Neuronal stem cell (in vitro differentiated cells): ENCODE results near the gene CNPY1.

Experiments
- DNase-seq: peaks from one replicate; pipeline ENCODE4 v3.0.0-alpha.2; 2013; ENCODE audit warnings: low spot score
- H2AFZ ChIP-seq: one replicate; pipeline ENCODE4 v1.6.1; 2013; ENCODE audit warnings: mild to moderate bottlenecking, low read length, inconsistent platforms
- H2AK5ac ChIP-seq: 2 replicates; pipeline ENCODE4 v1.6.1; 2013; ENCODE audit warnings: low read depth, mild to moderate bottlenecking, inconsistent platforms, low read length, moderate library complexity, mixed read lengths
- H2BK120ac ChIP-seq: 2 replicates; pipeline ENCODE4 v1.6.1; 2013; ENCODE audit warnings: low read depth, mild to moderate bottlenecking, inconsistent platforms, low read length, moderate library complexity, mixed read lengths
- H2BK12ac ChIP-seq: one replicate; pipeline ENCODE4 v1.6.1; 2013; ENCODE audit warnings: low read length, inconsistent platforms
- H2BK15ac ChIP-seq: 2 replicates; pipeline ENCODE4 v1.6.1; 2013; ENCODE audit warnings: mild to moderate bottlenecking, low read length, inconsistent platforms, mixed read lengths
- H2BK5ac ChIP-seq: one replicate; pipeline ENCODE4 v1.6.1; 2013; ENCODE audit warnings: inconsistent platforms, mild to moderate bottlenecking, low read length, moderate library complexity
- H3K14ac ChIP-seq: one replicate; pipeline ENCODE4 v1.6.1; 2013; ENCODE audit warnings: low read length, inconsistent platforms
- H3K18ac ChIP-seq: 2 replicates; pipeline ENCODE4 v1.6.1; 2013; ENCODE audit warnings: low read length, inconsistent platforms
- H3K23ac ChIP-seq: 2 replicates; pipeline ENCODE4 v1.6.1; 2013; ENCODE audit warnings: low read depth, mild to moderate bottlenecking, mixed read lengths, low read length, inconsistent platforms; ENCODE audit not compliant: poor library complexity
- H3K27ac ChIP-seq: replicated peaks from 3 replicates; pipeline ENCODE4 v1.5.1; 2013; ENCODE audit warnings: low read length, inconsistent platforms
- H3K27me3 ChIP-seq, 3 experiments: 2 replicates each; pipeline ENCODE4 v1.6.1; 2013; ENCODE audit warnings: low read length in 3 of 3, mild to moderate bottlenecking in 2 of 3, inconsistent platforms in 1 of 3, low read depth in 1 of 3, mixed read lengths in 1 of 3, moderate library complexity in 1 of 3; ENCODE audit not compliant: control insufficient read depth in 3 of 3, insufficient read depth in 3 of 3
- H3K36me3 ChIP-seq, 2 donors: replicated peaks in 1 of 2; 2 replicates each; pipeline ENCODE4 v1.6.1; 2013; ENCODE audit warnings: low read length in 2 of 2; ENCODE audit not compliant: control insufficient read depth in 2 of 2, insufficient read depth in 2 of 2
- H3K4ac ChIP-seq: 2 replicates; pipeline ENCODE4 v1.6.1; 2013; ENCODE audit warnings: inconsistent platforms, mild to moderate bottlenecking, low read length, moderate library complexity
- H3K4me1 ChIP-seq, 2 donors: 1 replicate in 1 of 2; 2 replicates in 1 of 2; pipeline ENCODE4 v1.6.1; 2013; ENCODE audit warnings: low read length in 2 of 2, low read depth in 1 of 2; ENCODE audit not compliant: control insufficient read depth in 2 of 2, insufficient read depth in 1 of 2
- H3K4me2 ChIP-seq: one replicate; pipeline ENCODE4 v1.6.1; 2013; ENCODE audit warnings: mild to moderate bottlenecking, low read length, inconsistent platforms; ENCODE audit not compliant: insufficient read depth, poor library complexity, severe bottlenecking
- H3K4me3 ChIP-seq, 2 donors: 2 replicates each; pipeline ENCODE4 v1.5.1; 2013; ENCODE audit warnings: low read length in 2 of 2, mild to moderate bottlenecking in 2 of 2, inconsistent platforms in 1 of 2, moderate library complexity in 1 of 2
- H3K79me1 ChIP-seq: one replicate; pipeline ENCODE4 v1.6.1; 2013; ENCODE audit warnings: low read depth, mild to moderate bottlenecking, inconsistent platforms, low read length, moderate library complexity
- H3K9ac ChIP-seq: one replicate; pipeline ENCODE4 v1.6.1; 2013; ENCODE audit warnings: mild to moderate bottlenecking, low read depth, low read length, inconsistent platforms; ENCODE audit not compliant: poor library complexity
- H3K9me3 ChIP-seq, 2 donors: replicated peaks in 1 of 2; 2 replicates each; pipeline versions ENCODE3 to v1.6.1; 2013; ENCODE audit warnings: low read length in 2 of 2, mild to moderate bottlenecking in 2 of 2, inconsistent platforms in 1 of 2, low read depth in 1 of 2, mixed read lengths in 1 of 2, moderate library complexity in 1 of 2; ENCODE audit not compliant: control insufficient read depth in 2 of 2, insufficient read depth in 1 of 2
- H4K8ac ChIP-seq: one replicate; pipeline ENCODE4 v1.6.1; 2013; ENCODE audit warnings: low read depth, mild to moderate bottlenecking, inconsistent platforms, low read length, moderate library complexity
- H4K91ac ChIP-seq: one replicate; pipeline ENCODE4 v1.6.1; 2013; ENCODE audit warnings: low read length, low read depth, mild to moderate bottlenecking, inconsistent platforms; ENCODE audit not compliant: poor library complexity
- WGBS, 2 donors: extraction: QIAGEN DNeasy Blood & Tissue Kit; methylation state at CpG; one replicate each; pipeline ENCODE4 v1.1.7; 2013; ENCODE audit warnings: missing lambda C conversion rate in 2 of 2, mixed read lengths in 1 of 2; ENCODE audit not compliant: insufficient read length in 2 of 2, insufficient replicate concordance in 1 of 2; ENCODE audit errors: extremely low coverage in 2 of 2; 5-methylcytosine and 5-hydroxymethylcytosine counted together

CNPY1 gene

GRCh38 chr7:155489862-155490696 is 56.3 kb downstream of the CNPY1 start:
- no peaks in the 10 kb centered on the region for H3K9me3 ChIP-seq
- H2AFZ ChIP-seq, result peak overlapping the region; percentile 78
- H2AK5ac ChIP-seq, result peak overlapping the region; percentile 98
- H2BK15ac ChIP-seq, result peak overlapping the region; percentile 30
- H3K36me3 ChIP-seq, result peaks cover 0 to 23% of the 10 kb centered on the region in 2 donors
- no peak overlapping the region for H4K8ac ChIP-seq
- H3K18ac ChIP-seq, result peak overlapping the region; percentile 92
- H3K4me3 ChIP-seq, result peak overlapping the region; percentile 9 to 62
- no CpG with 5 or more reads among the region's 32 CpGs for WGBS, 2 donors
- H3K79me1 ChIP-seq, result no peaks in the 10 kb centered on the region
- H2BK5ac ChIP-seq, result peak overlapping the region; percentile 35
- peak overlapping the region; percentile 91 for H2BK12ac ChIP-seq
- H3K4ac ChIP-seq, result no peak overlapping the region
- H3K9ac ChIP-seq, result peak overlapping the region; percentile 38
- H3K14ac ChIP-seq, result peak overlapping the region; percentile 5
- H3K27ac ChIP-seq, result peak overlapping the region; percentile 28
- DNase-seq, result no peak
- H3K27me3 ChIP-seq, result peaks cover 0 to 25% (median 0%) of the 10 kb centered on the region in 3 experiments
- H2BK120ac ChIP-seq, result peak overlapping the region; percentile 21
- H3K4me1 ChIP-seq, result peaks cover 17 to 39% of the 10 kb centered on the region in 2 donors
- H4K91ac ChIP-seq, result peak overlapping the region; percentile 19
- peak overlapping the region; percentile 26 for H3K23ac ChIP-seq
- peak overlapping the region; percentile 43 for H3K4me2 ChIP-seq

DNA sequence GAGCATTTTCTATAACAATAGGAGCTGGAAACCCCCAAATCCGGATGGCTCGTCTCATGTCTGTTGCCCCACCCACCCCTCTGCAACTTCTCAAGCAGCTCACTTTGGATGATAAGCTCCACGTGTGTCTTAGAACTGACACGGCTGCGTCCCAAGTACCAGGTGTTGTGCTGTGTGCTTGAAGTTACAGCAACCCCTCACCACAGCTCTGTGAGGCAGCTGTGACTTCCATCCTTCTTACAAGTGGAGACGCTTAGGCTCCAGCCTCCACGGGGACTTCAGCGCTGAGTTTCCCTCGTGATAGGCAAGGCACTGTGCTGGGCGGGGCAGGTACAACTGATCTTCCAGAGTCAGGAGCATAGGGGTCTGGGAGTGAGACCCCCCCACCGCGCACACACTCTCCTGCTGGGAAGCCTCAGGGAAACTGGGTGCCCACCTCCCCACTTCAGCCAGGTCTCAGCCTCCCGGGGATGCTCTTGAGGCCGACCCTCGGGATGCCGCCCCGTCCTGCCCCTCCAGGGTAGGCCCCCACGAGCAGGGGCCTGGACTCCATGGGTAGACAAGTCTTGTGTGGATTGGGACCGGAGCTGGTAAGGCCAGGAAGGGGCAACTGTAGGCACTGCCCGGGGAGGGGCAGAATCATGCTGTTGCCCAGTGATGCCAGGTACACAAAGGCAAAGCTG is 57.1 kb downstream of the CNPY1 start:
- peaks cover 0 to 25% (median 0%) of the 10 kb centered on the region in 3 experiments for H3K27me3 ChIP-seq
- DNase-seq, result no peak
- H3K4me2 ChIP-seq, result no peak overlapping the region
- H3K4ac ChIP-seq, result no peak overlapping the region
- H3K36me3 ChIP-seq, result peaks cover 0 to 17% of the 10 kb centered on the region in 2 donors
- H3K79me1 ChIP-seq, result no peaks in the 10 kb centered on the region
- H4K91ac ChIP-seq, result peak overlapping the region; percentile 19
- peaks cover 17 to 42% of the 10 kb centered on the region in 2 donors for H3K4me1 ChIP-seq
- H2BK12ac ChIP-seq, result peak overlapping the region; percentile 67
- H2BK15ac ChIP-seq, result peak overlapping the region; percentile 72
- H2BK120ac ChIP-seq, result no peak overlapping the region
- peak overlapping the region; percentile 25 for H3K23ac ChIP-seq
- H3K18ac ChIP-seq, result peak overlapping the region; percentile 92
- no CpG with 5 or more reads among the region's 20 CpGs for WGBS, 2 donors
- peak overlapping the region; percentile 35 for H2BK5ac ChIP-seq
- no peak overlapping the region for H2AFZ ChIP-seq
- no peak overlapping the region for H3K9ac ChIP-seq
- H3K4me3 ChIP-seq, result no peak overlapping the region
- H3K27ac ChIP-seq, result no peak overlapping the region
- no peak overlapping the region for H3K14ac ChIP-seq
- H3K9me3 ChIP-seq, result no peaks in the 10 kb centered on the region
- peak overlapping the region; percentile 98 for H2AK5ac ChIP-seq
- no peak overlapping the region for H4K8ac ChIP-seq

DNA sequence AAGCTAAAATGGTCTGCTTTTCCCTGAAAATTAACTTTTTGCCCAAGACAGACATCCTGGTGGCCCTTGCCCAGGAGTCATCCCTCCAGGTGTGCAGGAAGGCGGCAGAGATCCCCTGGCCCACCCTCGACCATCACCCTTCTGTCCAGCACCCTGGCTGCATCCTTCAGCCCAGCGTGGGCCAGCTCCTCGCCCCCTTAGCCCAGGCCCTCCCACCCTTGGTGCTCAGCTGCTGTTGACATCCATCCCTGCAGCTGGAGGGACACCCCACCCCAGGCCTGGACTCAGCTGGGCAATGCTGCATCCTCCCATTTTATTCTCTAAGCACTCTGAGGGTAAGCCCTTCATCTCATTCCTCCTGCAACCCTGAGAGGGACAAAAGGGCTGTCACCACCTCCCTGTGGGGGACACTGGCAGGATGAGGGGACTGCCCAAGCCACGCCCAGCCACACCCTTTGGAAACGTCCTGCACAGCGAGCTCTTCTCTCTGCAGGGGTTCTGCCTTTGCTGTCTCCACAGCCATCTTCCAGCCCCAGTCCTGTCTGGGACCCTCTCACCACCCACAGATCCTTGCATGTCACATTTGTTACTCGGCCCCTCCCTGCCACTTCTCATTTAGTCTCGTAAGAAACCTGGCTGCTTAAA is 57.8 kb downstream of the CNPY1 start:
- no peak overlapping the region for H2AFZ ChIP-seq
- peak overlapping the region; percentile 85 for H2AK5ac ChIP-seq
- DNase-seq, result no peak
- no peak overlapping the region for H3K27ac ChIP-seq
- H3K23ac ChIP-seq, result no peak overlapping the region
- H3K4me1 ChIP-seq, result peaks cover 22 to 43% of the 10 kb centered on the region in 2 donors
- no peak overlapping the region for H4K8ac ChIP-seq
- no peak overlapping the region for H3K14ac ChIP-seq
- no peak overlapping the region for H3K9ac ChIP-seq
- no peak overlapping the region for H2BK12ac ChIP-seq
- peak overlapping the region; percentile 72 for H2BK15ac ChIP-seq
- peaks cover 0 to 10% of the 10 kb centered on the region in 2 donors for H3K36me3 ChIP-seq
- H4K91ac ChIP-seq, result no peak overlapping the region
- H3K4me2 ChIP-seq, result no peak overlapping the region
- no CpG with 5 or more reads among the region's 9 CpGs for WGBS, 2 donors
- no peaks in the 10 kb centered on the region for H3K9me3 ChIP-seq
- H3K4ac ChIP-seq, result peak overlapping the region; percentile 23
- no peak overlapping the region for H3K4me3 ChIP-seq
- peak overlapping the region; percentile 5 for H2BK5ac ChIP-seq
- no peak overlapping the region for H2BK120ac ChIP-seq
- H3K27me3 ChIP-seq, result peaks cover 0 to 22% (median 0%) of the 10 kb centered on the region in 3 experiments
- no peaks in the 10 kb centered on the region for H3K79me1 ChIP-seq
- peak overlapping the region; percentile 35 for H3K18ac ChIP-seq
